ENCODE results near the gene INO80B.
A peak's percentile ranks its signal among the peaks of the same experiment; 100 is the strongest.
"Not testable (repeated sequence)": the region's sequence is repeated elsewhere in the genome, so short reads cannot be mapped to it uniquely, and the experiment has no call there.

The INO80B gene

DNA sequence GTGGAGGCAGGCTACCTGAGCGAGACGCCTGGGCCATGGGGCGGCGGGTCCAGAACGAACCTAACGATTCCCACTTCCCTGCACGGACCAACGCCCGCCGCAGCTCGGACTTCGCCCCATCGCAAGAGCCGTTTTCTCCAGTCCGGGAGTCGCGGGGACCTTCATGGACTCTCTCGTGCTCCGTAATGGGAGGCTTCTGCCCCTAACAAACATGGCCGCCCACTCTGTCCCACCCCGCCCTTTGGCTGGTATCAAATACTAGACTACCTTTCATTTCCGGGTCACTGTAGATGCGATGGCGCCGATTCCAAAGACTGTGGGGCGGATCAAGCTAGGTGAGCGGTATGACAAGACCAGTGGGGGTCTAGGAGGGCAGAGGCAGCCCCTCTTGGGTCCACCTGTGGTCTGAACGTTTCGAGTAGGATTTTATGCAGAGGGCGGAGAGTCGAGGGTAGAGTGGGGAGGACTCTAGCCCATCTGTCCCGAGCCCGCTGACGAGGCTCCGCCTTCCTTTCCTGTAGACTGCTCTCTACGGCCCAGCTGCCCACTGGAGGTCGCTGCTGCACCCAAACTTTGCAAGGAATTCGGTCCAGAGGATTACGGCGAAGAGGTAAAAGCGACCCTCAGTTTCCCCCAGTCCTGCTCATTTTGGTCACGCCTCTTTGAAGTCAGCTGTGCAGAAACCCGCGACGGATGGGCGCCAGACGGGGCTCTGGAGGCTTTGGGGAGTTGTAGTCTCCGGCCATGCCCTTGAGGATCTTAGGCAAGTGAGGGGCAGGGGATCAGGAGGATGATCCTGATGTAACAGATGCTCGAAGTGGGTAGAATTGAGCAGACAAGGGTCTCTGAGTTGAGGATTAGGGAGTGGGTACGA, 28.2 kb downstream of the INO80B start, which contains the start of the genes CCDC142 and TTC31:
Gene CCDC142, minus strand, starts transcription at position 198 of the 874 bp plus-strand sequence. Its CDS starts 161 bp downstream, at position 37.
Gene TTC31, plus strand, starts transcription at position 281 of the 874 bp plus-strand sequence. Its CDS starts 15 bp downstream, at position 296.
- peak; percentile 95 to 96 for DNase-seq

DNA sequence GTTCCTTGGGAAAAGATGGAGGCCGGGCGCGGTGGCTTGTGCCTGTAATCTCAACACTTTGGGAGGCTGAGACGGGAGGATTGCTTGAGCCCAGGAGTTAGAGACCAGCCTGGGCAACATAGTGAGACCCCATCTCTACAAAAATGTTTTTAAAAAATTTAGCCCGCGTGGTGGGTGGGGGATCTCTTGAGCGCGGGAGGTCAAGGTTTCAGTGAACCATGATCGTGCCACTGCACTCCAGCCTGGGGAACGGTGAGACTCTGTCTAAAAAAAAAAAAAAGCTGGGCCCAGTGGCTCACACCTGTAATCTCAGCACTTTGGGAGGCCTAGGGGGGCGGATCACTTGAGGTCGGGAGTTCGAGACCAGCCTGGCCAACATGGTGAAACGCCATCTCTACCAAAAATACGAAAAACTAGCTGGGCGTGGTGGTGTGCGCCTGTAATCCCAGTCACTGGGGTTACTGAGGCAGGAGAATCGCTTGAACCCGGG, 28.8 kb downstream of the INO80B start:
- not testable (repeated sequence) for DNase-seq

DNA sequence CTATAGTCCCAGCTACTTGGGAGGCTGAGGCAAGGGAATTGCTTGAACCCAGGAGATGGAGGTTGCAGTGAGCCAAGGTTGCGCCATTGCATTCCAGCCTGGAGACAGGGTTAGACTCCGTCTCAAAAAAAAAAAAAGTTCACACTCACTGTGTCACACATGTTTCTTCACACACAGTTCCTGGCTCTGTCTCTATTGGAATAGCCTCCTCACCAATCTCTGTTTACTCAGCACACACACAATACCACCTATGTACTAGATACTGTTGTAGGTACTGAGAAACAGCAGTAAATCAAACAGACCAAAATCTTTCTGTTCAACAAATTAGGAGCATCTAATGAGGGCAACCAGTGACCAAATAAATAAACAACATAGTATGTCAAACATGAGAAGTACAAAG, 31.3 kb downstream of the INO80B start:
- no peak for DNase-seq

DNA sequence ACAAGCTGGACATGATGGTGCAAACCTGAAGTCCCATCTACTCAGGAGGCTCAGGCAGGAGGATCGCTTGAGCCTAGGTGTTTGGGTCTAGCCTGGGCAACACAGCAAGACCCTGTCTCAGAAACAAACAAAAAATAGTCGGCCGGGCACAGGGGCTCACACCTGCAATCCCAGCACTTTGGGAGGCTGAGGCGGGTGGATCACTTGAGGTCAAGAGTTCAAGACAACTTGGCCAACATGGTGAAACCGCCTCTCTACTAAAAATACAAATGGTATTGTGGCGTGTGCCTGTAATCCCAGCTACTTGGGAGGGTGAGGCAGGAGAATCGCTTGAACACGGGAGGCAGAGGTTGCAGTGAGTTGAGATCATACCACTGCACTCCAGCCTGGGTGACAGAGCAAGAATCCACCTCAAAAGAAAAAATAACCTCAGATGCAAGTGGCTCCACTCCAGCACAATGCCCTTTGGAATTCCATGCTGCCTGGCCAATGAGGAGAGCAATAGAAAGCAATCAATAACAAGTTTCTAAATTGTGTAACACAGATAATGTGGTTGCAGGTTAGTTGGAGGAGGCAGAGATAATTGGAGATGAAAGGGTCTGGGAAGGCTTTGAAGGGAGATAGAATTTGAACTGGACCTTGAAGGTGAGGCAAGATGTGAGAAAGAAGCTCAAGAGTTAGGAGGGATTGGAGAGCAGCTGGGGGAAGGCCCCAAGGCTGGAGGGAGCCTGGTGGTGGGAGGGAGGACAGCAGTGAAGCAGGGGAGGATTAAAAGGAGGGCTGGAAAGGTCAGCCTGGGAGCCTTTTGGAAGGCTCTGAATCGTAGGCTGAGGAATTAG, 34.0 kb downstream of the INO80B start:
- DNase-seq: no peak

DNA sequence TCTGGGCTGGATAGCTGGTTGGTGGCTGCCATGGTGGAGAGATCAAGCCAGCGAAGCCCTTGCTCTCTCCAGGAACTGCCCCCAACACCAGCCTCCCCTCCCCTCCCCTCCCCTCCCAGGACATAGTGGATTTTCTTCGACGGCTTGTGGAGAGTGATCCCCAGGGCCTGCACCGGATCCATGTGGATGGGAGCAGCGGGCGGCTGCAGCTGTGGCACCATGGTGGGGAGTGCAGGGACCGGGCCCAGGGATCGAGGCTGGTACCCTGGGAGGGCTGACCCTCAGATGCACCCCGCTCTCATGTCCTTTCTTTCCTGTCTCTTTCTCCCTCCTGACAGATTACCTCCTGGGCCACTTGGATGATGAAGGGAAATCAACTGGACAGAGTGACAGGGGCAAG, 35.0 kb downstream of the INO80B start:
- DNase-seq: no peak

DNA sequence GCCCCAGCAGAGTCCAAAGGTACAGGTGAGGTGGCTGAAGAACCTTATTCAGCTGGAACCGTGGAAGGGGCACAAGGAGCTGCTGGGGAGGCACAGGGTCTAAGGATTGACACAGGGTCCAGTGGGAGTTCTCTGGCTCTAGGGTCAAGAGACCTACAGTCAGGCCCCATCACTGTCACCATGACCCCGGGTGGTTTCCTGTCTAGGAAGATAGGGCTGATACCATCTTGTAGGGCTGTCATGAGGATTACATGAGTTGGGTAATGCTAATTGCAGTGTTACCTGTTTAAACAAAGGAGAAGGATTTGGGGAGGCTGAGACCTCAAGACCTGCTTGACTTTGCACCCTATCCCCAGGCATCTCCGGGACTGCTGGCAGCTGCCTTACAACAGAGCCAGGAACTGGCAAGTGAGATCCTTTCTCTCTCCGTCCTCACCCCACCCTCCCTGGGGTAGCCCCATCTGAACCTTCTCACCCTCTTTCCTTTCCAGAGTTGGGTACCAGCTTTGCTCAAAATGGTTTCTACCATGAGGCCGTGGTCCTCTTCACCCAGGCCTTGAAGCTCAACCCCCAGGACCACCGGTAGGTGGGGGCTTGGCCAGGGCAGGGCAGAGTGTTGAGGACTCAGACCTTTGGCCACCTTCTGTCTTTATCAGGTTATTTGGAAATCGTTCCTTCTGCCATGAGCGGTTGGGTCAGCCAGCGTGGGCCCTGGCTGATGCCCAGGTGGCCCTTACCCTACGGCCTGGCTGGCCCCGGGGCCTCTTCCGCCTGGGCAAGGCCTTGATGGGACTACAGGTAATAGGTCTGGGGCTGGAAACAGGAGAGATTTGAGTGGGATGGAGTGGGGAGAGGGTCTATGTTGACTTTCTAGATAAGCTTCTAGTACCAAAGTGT, 37.0 kb downstream of the INO80B start:
- no peak for DNase-seq

DNA sequence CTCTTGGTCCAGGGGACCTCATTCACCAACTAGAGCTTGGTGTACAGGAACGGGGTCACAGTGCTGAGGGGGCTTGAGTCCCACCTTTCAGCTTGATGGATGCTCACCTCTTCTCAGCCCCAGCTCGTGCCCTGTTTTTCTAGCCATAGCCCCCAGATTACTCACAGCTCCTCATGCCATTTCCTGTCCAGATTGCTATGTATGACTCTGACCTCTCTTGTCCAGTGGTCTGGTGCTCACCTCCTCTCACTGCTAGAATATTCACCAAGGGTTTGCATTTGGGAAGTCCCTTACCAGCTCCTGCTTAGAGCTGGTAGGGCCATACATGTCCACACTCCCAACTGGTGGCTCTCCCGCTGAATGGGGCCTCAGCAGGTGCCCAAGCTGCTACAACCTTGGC, 38.7 kb downstream of the INO80B start:
- DNase-seq: no peak

DNA sequence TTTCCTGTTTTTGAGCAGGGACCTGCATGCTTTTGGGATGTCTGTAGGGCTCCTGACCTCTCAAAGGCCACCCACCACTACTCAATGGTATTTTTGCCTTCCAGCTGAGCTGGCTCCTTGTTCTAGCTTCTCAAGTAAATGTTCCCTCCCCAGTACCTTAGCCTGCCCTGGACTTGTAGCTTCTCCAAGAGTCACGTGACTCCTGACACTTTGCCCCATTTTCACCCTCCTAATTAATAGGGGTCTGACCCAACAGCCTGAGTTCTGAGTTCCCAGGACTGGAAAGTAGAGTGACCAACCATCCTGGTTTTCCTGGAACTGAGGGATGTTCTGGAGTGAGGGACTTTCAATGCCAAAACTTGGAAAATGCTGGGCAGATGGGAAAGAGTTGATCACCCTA, 40.6 kb downstream of the INO80B start:
- no peak for DNase-seq

DNA sequence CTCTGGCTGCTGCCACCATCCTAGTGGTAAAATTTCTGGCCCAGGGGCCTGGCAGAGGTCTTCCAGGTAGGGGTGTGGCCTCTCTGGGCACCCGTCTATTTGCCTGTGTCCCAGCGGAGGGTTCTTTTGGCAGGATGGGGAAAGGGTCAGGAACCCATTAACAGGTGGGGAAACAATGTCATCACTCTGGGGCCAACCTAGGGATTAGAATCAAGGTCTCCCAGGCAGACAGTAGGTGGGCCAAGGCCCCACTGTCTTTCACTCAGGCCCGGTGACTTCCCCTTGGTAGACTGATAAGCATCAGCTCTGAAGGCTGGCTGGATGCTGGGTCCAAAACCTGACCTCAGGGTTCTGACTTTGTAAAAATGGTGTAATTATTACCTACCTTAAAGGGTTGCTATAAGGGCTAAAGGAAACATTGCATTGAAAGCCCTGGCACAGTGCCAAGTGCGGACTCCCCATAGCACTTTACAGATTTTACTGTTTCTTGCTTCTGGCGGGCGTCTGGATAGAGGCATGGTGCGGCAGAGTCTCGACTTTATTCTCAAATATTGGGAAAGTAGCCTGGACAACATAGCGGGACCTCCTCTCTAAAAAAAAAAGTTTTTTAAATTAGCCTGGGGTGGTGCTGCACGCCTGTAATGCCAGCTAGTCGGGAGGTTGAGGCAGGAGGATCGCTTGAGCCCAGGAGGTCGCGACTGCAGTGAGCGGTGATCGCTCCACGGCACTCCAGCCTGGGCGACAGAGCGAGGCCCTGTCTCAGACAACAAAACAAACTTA, 42.3 kb downstream of the INO80B start:
- DNase-seq: no peak

DNA sequence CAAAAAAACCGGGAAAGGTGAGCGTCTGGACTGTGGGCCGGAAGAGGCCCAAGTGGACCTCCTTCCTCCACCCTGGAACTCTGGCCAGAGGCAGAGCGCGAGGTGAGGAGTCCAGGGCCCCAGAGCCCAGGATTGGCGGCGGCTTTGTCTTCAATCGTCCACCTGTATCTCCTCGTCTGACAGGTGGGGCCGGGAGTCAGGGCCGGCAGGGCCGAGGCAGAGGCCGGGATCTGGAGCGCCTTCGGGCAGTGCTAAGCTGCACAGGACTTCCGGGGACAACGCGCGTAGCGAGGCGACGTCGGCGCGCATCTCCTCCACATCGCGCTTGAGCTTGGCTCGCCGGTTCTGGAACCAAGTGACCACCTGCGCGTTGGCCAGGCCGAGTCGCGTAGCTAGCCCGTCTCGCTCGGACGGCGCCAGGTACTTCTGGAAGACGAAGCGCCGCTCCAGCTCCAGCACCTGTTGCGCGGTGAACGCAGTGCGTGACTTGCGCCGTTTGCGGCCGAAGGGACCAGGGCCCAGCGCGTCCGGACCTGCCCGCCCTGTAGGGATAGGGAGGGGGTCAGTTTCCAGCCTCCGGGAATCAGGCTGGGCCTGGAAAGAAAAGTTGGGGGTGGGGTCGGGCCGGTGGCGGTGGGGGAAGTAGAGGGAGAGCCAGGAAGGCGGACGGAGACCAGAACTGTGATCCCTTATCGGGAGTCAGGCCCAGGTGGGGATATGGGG, 43.1 kb downstream of the INO80B start:
- peak in 1 of 2 donors; percentile 23 for DNase-seq

DNA sequence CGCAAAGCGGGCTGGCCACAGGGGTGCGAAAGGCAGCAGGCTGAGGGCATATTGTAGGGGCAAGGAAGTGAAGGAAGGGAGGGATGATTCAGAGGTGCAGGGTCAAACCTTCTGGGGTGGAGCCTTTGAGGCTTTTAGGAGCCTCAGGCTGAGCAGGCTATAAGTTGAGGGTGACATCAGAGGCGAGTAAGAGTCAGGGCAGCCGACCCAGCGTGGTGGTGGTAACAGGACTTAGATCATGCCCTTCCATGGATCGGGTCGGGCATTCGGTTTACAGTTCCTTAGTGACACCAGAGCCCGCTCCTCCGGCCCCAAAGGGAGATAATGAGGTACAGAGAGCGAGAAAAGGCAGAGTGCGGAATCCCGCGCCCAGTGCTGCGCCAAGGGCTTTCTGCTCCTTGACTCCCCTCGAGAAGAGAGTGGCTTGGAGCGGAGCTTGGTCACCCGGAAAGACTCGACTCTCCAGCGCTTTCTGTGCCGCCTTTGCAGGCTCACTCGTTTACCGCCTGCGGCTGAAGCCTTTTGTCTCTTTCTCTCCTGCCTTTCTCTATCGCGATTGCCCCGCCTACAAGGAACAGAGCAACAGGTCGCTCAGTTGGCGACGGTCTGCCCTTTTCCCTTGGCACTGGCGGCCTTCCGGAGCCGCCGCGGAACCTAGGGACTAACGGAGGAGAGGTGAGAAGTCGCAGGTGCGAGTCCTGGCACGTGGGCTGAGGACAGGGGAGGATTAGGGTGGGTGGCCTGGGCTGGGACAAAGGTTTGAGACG, 43.8 kb downstream of the INO80B start:
- DNase-seq: no peak

DNA sequence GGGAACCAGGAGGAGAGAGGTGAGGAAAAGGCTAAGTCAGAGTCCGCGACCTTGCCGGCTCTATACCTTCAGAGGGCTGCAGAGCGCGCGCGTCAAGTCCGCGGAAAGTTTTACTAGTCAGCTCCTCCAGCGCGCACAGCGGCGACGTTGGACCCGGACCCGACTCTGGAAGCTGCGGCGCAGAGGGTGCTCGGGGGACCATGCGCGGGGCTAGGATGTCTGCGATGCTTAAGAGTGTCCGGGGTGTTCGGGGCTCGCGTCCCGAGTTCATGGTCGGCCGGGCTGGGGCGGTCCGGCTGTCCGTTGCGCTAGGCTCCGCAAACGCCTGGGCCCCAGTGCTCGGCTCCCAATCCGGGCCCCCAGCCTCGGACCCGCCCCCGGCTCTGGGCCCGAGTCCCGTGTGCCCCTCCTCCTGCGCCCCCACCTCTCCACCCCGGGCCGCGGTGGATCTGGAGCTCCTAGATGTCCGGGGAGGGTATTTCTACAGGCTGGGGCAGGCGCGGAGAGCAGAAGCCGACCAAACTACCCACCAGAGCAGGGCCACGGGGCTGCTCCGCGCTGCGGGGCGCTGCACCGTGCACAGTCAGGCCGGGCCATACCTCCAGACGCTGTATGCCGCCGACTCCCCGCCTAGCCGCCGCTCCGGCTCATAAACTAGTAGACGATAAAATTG, 44.5 kb downstream of the INO80B start, which contains the start of gene LBX2:
Gene LBX2, minus strand, starts transcription at position 337 of the 673 bp plus-strand sequence. Its CDS starts 66 bp downstream, at position 271.
- DNase-seq: no peak

DNA sequence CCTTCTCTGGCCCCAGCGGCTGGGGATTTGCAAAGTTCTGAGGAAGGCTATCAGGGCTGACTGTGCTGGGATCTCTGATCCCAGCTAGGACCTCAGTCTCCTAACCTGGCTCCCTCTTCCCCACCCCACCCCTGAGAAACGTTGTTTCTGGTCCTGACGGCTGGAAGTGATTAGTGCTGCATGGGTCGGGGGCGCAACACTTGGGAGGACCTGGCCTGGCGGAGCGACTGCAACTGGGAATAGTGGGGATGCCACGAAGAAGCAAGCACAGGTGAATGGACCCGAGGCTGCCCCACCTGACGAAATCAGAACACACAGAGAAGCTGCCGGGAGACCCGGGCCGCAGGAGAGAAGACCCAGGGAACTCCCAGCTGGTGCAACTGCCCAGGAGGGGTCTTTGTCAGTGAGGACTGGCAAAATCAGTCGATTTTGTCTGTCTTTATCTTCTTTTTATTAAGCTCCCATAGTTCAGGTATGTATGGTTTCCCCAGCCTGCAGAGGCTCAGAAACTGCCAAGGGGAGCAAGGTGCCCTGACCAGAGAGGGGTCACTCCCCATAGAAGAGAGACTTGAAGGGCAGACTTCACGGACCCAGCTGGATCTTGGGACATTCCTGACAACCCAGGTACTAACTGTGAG, 45.2 kb downstream of the INO80B start:
- no peak for DNase-seq

DNA sequence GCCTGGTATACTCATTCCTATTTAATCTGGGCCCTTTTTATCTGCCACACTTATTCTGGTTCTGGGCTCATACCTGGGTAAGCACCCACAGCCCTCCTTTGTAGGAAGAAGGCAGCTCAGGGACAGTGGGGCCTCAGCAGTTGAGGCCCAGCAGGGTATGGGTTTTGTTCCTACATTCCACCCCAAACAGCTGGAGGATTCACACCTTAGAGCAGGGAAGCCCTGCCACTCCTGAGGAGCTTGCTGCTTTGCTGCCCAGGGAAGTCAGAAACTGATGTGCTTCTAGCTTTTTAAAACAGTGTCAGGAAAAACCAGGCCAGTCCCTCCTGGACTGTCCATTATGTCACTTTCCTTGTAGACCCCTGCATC, 45.7 kb downstream of the INO80B start:
- DNase-seq: no peak

DNA sequence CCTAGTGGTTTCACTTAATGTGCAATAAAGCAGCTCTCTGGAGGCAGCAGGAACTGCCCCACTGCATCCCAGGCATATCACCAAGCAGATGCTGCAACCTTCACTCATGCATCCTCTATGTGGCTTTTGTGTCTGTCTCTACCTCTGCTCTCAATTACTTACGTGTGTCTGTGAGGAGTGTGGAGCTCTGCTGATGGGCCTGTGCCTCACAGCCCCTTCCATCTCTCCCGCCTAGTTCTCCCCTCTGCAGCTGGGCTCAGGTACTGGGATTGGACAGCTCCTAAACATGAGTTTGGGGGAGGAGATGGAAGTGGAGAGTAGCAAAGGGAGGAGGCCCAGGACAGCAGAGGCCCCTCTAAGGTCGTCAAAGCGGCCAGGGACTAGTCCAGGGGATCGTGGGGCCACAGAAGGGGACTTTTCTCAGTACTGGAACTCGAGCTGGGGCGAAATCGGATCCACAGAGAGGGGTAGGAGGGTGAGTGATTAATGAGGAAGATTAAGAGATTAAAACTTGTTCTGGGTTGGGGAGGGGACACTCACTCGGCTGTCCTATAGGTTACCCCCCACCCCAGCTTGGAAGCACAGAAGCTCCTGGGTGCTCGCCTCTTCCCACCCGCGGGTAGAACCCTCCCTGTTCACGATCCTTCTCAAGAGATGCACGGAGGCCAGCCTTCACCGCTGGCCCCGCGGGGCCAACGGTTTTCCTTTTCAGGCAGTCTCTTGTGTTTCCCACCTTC, 46.6 kb downstream of the INO80B start:
- no peak for DNase-seq

DNA sequence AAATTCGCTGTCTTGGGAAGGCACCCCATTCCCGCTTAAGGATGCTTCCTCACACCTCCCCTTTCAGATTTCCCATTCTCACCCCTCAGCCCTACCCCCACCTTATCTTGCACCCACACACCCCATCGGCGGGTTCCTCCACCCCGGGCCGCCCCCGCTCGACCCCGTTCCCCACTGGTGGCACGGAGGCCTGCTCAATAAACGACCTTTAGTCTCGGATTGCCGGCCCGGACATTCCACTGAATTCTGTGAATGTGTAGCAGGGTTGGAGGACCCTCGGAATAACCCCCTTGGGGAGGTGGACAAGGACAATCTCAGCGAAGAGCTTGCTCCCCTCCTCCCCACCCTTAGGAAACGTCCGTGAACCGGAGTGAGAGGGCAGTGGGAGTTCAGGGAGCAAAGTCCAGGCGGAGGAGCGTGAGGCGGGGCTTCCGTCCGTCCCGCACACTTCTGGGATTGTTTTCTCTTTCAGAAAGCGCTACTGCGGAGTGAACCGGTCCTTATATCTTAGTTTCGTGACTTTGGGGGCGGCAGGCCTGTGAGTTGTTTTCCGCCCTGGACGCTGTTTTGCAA, 47.3 kb downstream of the INO80B start:
- DNase-seq: no peak

DNA sequence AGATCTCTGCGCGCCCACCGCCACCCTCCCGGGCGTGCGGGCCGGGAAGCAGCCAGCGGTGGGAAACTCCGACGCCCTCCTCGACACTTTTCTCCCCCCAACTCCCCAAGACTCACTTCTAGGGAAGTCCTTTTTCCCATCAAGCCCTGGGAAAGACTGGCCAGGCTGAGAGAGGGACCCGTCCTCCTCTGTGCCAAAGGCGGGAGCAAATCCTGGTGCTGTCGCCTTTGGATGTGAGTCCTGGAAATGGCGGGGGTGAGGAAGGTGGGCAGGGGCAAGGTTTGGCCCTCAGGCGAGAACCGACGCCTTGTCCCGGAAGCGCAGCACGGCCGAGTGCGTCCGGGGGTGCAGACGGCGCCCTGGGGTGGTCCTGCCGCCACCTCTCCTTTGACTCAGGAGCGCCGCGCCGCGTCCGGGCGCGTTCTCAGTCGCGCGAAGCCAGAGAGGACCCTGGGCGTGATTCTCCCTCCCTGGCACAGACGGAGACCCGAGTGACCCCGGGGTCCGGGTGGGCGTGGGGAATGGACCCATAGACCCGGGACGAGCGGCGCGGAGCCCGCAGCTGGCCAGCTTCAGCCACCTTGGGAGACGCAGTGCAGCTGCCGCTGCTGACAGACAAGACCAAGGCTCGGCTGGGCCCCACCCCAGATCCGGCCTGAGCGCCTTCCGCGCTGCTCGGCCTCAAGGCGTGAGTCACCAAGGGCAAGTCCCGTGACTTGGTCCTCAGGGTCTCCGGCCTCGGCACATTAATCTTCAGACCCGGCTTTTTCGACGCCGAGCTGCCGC, 48.0 kb downstream of the INO80B start:
- peak; percentile 39 to 76 for DNase-seq
